NT2/D1 (cell line): ENCODE results near the gene NFX1.

Experiments
- DNase-seq: peaks from one replicate; pipeline ENCODE4 v3.0.0-alpha.2; 2011; ENCODE audit warnings: low read depth, low spot score
- H3K27me3 ChIP-seq: 2 replicates; pipeline ENCODE4 v1.6.0; 2011; ENCODE audit warnings: mild to moderate bottlenecking; ENCODE audit not compliant: insufficient read length, insufficient read depth
- H3K36me3 ChIP-seq: 2 replicates; pipeline ENCODE4 v1.6.1; 2011; ENCODE audit warnings: mild to moderate bottlenecking, low read length, mixed read lengths; ENCODE audit not compliant: insufficient read depth, insufficient read length
- H3K4me1 ChIP-seq: 2 replicates; pipeline ENCODE4 v1.5.1; 2011; ENCODE audit not compliant: insufficient read depth, insufficient read length
- H3K4me3 ChIP-seq: 2 replicates; pipeline ENCODE4 v1.5.1; 2011; ENCODE audit warnings: low read depth; ENCODE audit not compliant: insufficient read length
- H3K9ac ChIP-seq: 2 replicates; pipeline ENCODE4 v1.6.0; 2011; ENCODE audit warnings: low read depth; ENCODE audit not compliant: insufficient read length
- H3K9me3 ChIP-seq: 2 replicates; pipeline ENCODE4 v1.5.1; 2011; ENCODE audit warnings: mild to moderate bottlenecking, low read length; ENCODE audit not compliant: insufficient read depth
- SUZ12 ChIP-seq: IDR thresholded peaks from 2 replicates; pipeline ENCODE4 v1.6.1; 2011; ENCODE audit not compliant: insufficient read length, insufficient read depth; ENCODE audit errors: extremely low read depth
- YY1 ChIP-seq: IDR thresholded peaks from 2 replicates; pipeline ENCODE4 v1.6.1; 2011; ENCODE audit not compliant: insufficient read length, insufficient read depth
- ZNF274 ChIP-seq: IDR thresholded peaks from 2 replicates; pipeline ENCODE4 v1.6.1; 2011; ENCODE audit warnings: mild to moderate bottlenecking, low read depth, low read length

NFX1 gene

GRCh38 chr9:33416996-33417395, 126.7 kb downstream of the NFX1 start:
- Histone ChIP-seq H3K9me3 (no peaks in the 10 kb centered on the region), H3K4me1 (peaks cover 4% of the 10 kb centered on the region), H3K27me3 (no peaks in the 10 kb centered on the region), H3K9ac (no peak overlapping the region), H3K36me3 (no peaks in the 10 kb centered on the region), H3K4me3 (no peak overlapping the region)
- DNase-seq: no peak
- TF ChIP-seq SUZ12 (no peak), ZNF274 (no peak), YY1 (no peak)

- TF ChIP-seq ZNF274: no peak
- TF ChIP-seq YY1: no peak
- no peak for TF ChIP-seq SUZ12
- no peak for DNase-seq
- peaks cover 4% of the 10 kb centered on the region for H3K4me1 ChIP-seq
Measured at GRCh38 chr9:33418090-33418489, 127.8 kb downstream of the NFX1 start.

GRCh38 chr9:33419708-33420303, 129.5 kb downstream of the NFX1 start:
- no peak for TF ChIP-seq ZNF274
- TF ChIP-seq YY1: no peak
- no peak for TF ChIP-seq SUZ12
- DNase-seq: no peak
- Histone ChIP-seq H3K9me3 (no peaks in the 10 kb centered on the region), H3K9ac (no peak overlapping the region), H3K27me3 (no peaks in the 10 kb centered on the region), H3K4me1 (peaks cover 4% of the 10 kb centered on the region), H3K4me3 (no peak overlapping the region), H3K36me3 (no peaks in the 10 kb centered on the region)

More at GRCh38 chr9:33418090-33418489, 127.8 kb downstream of the NFX1 start:
- no peaks in the 10 kb centered on the region for H3K36me3 ChIP-seq
- H3K4me3 ChIP-seq: no peak overlapping the region
- H3K9me3 ChIP-seq: no peaks in the 10 kb centered on the region
- no peak overlapping the region for H3K9ac ChIP-seq
- no peaks in the 10 kb centered on the region for H3K27me3 ChIP-seq
